ENCODE results near the gene SUPT5H. TPM values are rescaled to one million over a fixed set of nuclear protein-coding genes. Genes with fewer than 3 reads are reported as not detected.

Gene SUPT5H
- total RNA-seq, 1 experiment from 2014 or later = 79.0 TPM

DNA sequence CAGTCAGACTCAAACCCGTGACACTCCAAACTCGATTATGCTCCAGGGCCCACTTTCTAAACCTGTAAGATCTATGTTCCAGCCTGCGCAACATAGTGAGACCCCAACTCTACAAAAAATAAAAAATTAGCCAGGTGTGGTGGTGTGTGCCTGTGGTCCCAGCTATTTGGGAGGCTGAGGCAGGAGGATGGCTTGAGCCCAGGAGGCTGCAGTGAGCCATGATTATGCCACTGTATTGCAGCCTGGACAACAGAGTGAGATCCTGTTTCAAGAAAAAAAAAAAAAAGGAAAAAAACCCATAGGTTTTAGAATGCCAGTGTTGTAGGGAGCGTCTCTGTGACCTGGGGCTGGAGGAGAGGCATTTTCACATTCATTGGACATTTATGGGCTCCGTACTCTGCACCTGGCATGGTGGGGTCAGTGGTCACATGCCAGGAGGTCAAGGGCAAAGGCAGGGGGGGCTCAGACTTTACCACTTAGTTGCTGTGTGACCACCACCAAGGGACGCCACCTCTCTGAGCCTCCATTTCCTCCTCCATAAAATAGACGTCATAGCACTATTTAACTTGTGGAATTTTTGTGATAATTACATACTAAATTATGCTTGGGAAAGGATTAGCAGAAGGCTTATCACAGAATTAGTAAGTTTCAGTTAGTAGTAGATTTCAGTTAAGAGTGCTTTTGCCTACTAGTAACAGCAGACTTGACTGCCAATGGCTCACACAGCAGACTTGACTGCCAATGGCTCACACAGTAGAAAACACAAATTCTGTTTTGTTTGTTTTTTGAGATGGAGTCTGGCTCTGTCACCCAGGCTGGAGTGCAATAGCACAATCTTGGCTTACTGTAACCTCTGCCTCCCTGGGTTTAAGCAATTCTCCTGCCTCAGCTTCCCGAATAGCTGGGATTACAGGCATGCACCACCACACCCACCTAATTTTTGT lies 75.4 kb downstream of the SUPT5H start:
- no peak for DNase-seq (ENCODE audit: low read depth)

DNA sequence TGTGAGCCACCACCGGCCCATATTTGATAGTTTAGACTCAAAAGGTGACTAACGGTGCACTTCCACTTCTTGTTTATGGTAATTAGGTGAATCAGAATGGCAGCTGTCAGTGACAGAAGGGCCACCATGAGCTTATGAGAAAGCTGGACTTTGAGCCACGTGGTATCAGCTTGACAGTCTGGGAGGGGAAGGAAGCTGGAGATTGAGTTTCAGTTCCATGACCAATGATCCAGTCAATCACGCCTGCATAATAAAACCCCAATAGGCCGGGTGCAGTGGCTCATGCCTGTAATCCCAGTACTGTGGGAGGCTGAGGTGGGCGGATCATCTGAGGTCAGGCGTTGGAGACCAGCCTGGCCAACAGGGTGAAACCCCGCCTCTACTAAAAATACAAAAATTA lies 79.1 kb downstream of the SUPT5H start:
- peak; percentile 7 for DNase-seq (ENCODE audit: low read depth)

DNA sequence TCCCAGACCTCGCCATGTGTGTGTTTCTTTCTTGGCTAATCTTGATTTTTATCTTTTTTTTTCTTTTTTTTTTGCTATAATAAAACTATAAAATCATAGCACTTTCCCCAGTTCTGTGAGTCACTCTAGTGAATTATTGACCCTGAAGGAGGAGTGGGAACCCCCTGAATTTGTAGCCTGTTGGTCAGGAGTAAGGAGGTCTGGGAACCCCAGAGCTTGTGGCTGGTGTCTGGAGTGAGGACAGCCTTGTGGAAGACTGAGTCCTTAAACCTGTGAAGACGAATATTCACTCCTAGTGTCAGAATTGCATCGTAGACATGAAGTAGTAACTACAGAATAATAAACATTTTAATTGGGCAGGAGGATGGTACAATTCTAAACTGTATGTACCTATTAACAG lies 79.8 kb downstream of the SUPT5H start:
- no peak for DNase-seq (ENCODE audit: low read depth)

Other genes starting within 250 kb of the SUPT5H start
- gene NCCRP1, start 248.6 kb upstream of the SUPT5H start, total RNA-seq (2014; rRNA removed) = not detected in 2 replicates
- gene SYCN, start 241.3 kb upstream of the SUPT5H start, total RNA-seq (2014; rRNA removed) = not detected in 2 replicates
- not detected in 2 replicates for gene IFNL3, start 200.6 kb upstream of the SUPT5H start, total RNA-seq (2014; rRNA removed)
- not detected in 2 replicates for gene IFNL4, start 196.7 kb upstream of the SUPT5H start, total RNA-seq (2014; rRNA removed)
- not detected in 2 replicates for gene IFNL2, start 177.2 kb upstream of the SUPT5H start, total RNA-seq (2014; rRNA removed)
- gene IFNL1, start 149.2 kb upstream of the SUPT5H start, total RNA-seq (2014; rRNA removed) = not detected in 2 replicates
- 0.13 TPM in 1 of 2 replicates, not detected in the other for gene LRFN1, start 124.7 kb upstream of the SUPT5H start, total RNA-seq (2014; rRNA removed)
- gene GMFG, start 109.5 kb upstream of the SUPT5H start, total RNA-seq (2014; rRNA removed) = not detected in 2 replicates
- gene SAMD4B, start 103.2 kb upstream of the SUPT5H start, total RNA-seq (2014; rRNA removed) = 90.4 and 126 TPM in 2 replicates
- gene PAF1, start 54.5 kb upstream of the SUPT5H start, total RNA-seq (2014; rRNA removed) = 51.9 and 61.7 TPM in 2 replicates
- 32.8 and 38.7 TPM in 2 replicates for gene MED29, start 54.2 kb upstream of the SUPT5H start, total RNA-seq (2014; rRNA removed)
- 9.3 and 15.0 TPM in 2 replicates for gene ZFP36, start 38.7 kb upstream of the SUPT5H start, total RNA-seq (2014; rRNA removed)
- 19.9 and 23.4 TPM in 2 replicates for gene PLEKHG2, start 32.9 kb upstream of the SUPT5H start, total RNA-seq (2014; rRNA removed)
- 159 and 209 TPM in 2 replicates for gene RPS16, start 9.6 kb upstream of the SUPT5H start, total RNA-seq (2014; rRNA removed)
- 99.1 and 120 TPM in 2 replicates for gene TIMM50, start 35.3 kb downstream of the SUPT5H start, total RNA-seq (2014; rRNA removed)
- 2.4 and 2.6 TPM in 2 replicates for gene DLL3, start 53.4 kb downstream of the SUPT5H start, total RNA-seq (2014; rRNA removed)
- not detected in 2 replicates for gene SELENOV, start 69.6 kb downstream of the SUPT5H start, total RNA-seq (2014; rRNA removed)
- 3.0 and 4.8 TPM in 2 replicates for gene EID2B, start 87.3 kb downstream of the SUPT5H start, total RNA-seq (2014; rRNA removed)
- 9.7 and 14.8 TPM in 2 replicates for gene EID2, start 94.6 kb downstream of the SUPT5H start, total RNA-seq (2014; rRNA removed)
- gene LGALS13, start 156.9 kb downstream of the SUPT5H start, total RNA-seq (2014; rRNA removed) = not detected in 2 replicates
- gene LGALS16, start 210.3 kb downstream of the SUPT5H start, total RNA-seq (2014; rRNA removed) = not detected in 2 replicates

Data from LHCN-M2 (cell line).